ENCODE results near the gene ENAM. TPM values are rescaled to one million over a fixed set of nuclear protein-coding genes. Genes with fewer than 3 reads are reported as not detected.

Gene ENAM
- total and polyA plus RNA-seq, 9 of the 15 experiments (the other 6 are each of a cell fraction or from before 2014, with no cell fraction given): 0.04 to 0.09 (median 0.04) TPM; not detected in 6

- no peak overlapping the region for H2AFZ ChIP-seq (ENCODE audit: low read depth, low read length)
- no peak overlapping the region for H3K4me3 ChIP-seq
- H3K9ac ChIP-seq (ENCODE audit: insufficient read depth in 1 of 2, low read depth in 2 of 2, low read length in 2 of 2): no peak overlapping the region
- WGBS (ENCODE audit: insufficient coverage, low coverage, missing lambda C conversion rate): 8% methylated on average over 2 of the region's 2 CpGs
- no peaks in the 10 kb centered on the region for H3K79me2 ChIP-seq (ENCODE audit: control insufficient read depth, insufficient read depth, low read length)
- FAIRE-seq (no peak), ATAC-seq (no peak), DNase-seq (ENCODE audit: extremely low read depth in 1 of 4, low spot score in 3 of 4) (no peak)
- in situ Hi-C loops (cut with MboI): no loop called here
- BruUV-seq (replicated peaks): no TSS peak
- H3K27ac ChIP-seq (ENCODE audit: extremely low read depth, low read depth, low read length): no peak overlapping the region
- no peaks in the 10 kb centered on the region for H3K9me3 ChIP-seq (replicated peaks; ENCODE audit: control insufficient read depth, insufficient read depth, low read depth, low read length)
- H4K20me1 ChIP-seq (replicated peaks; ENCODE audit: control insufficient read depth, insufficient read depth, low read length): no peaks in the 10 kb centered on the region
- no peaks in the 10 kb centered on the region for H3K27me3 ChIP-seq (ENCODE audit: control insufficient read depth in 2 of 2, insufficient read depth in 2 of 2, low read length in 2 of 2)
- POLR2A ChIA-PET: no interaction called here
- H3K4me2 ChIP-seq (ENCODE audit: insufficient read depth, low read length): no peak overlapping the region
- intact Hi-C loops (cut with micrococcal nuclease): no loop called here
- CTCF ChIA-PET (ENCODE audit: low intra/inter-chr PET ratio): no interaction called here
- TF ChIP-seq TEAD1 (CRISPR knock-in tag; IDR thresholded peaks at IDR 0.05) (no peak), ZNF79 (CRISPR knock-in tag; IDR thresholded peaks at IDR 0.05; ENCODE audit: low read depth) (no peak), ZNF561 (CRISPR knock-in tag; conservative IDR thresholded peaks at IDR 0.05) (no peak), HNRNPL (IDR thresholded peaks at IDR 0.05; ENCODE audit: low read depth, low read length) (no peak), NBN (IDR thresholded peaks at IDR 0.05; ENCODE audit: low read depth) (no peak), SMARCB1 (IDR thresholded peaks at IDR 0.05; ENCODE audit: insufficient read length, low read depth) (no peak), HMG20A (CRISPR knock-in tag; conservative IDR thresholded peaks at IDR 0.05) (no peak), ZNF133 (CRISPR knock-in tag; IDR thresholded peaks at IDR 0.05) (no peak), GTF2E2 (tag; IDR thresholded peaks at IDR 0.05) (no peak), MYBL2 (IDR thresholded peaks at IDR 0.05; ENCODE audit: low read depth) (no peak), MYBL2 (CRISPR knock-in tag; IDR thresholded peaks at IDR 0.05; ENCODE audit: borderline replicate concordance) (no peak), SMAD1 (IDR thresholded peaks at IDR 0.05; ENCODE audit: low read depth, low read length, partially characterized antibody) (no peak), U2AF2 (optimal IDR thresholded peaks at IDR 0.05; ENCODE audit: low read depth, low read length) (no peak), ZNF143 (CRISPR knock-in tag; IDR thresholded peaks at IDR 0.05) (no peak), ZBTB12 (CRISPR knock-in tag; IDR thresholded peaks at IDR 0.05) (no peak), PKNOX1 (IDR thresholded peaks at IDR 0.05) (no peak)
- TF ChIP-seq, protein P1, sequence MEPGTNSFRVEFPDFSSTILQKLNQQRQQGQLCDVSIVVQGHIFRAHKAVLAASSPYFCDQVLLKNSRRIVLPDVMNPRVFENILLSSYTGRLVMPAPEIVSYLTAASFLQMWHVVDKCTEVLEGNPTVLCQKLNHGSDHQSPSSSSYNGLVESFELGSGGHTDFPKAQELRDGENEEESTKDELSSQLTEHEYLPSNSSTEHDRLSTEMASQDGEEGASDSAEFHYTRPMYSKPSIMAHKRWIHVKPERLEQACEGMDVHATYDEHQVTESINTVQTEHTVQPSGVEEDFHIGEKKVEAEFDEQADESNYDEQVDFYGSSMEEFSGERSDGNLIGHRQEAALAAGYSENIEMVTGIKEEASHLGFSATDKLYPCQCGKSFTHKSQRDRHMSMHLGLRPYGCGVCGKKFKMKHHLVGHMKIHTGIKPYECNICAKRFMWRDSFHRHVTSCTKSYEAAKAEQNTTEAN (CRISPR knock-in tag; IDR thresholded peaks at IDR 0.05): no peak
- TF ChIP-seq, protein P2, sequence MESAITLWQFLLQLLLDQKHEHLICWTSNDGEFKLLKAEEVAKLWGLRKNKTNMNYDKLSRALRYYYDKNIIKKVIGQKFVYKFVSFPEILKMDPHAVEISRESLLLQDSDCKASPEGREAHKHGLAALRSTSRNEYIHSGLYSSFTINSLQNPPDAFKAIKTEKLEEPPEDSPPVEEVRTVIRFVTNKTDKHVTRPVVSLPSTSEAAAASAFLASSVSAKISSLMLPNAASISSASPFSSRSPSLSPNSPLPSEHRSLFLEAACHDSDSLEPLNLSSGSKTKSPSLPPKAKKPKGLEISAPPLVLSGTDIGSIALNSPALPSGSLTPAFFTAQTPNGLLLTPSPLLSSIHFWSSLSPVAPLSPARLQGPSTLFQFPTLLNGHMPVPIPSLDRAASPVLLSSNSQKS (CRISPR knock-in tag; IDR thresholded peaks at IDR 0.05): no peak
- H3K4me1 ChIP-seq (replicated peaks in 1 of 2; ENCODE audit: control insufficient read depth in 2 of 2, insufficient read depth in 2 of 2, low read length in 2 of 2): no peaks in the 10 kb centered on the region; a peak in 1 of 5 replicates
- no peaks in the 10 kb centered on the region for H3K36me3 ChIP-seq (ENCODE audit: control insufficient read depth, insufficient read depth, low read length)
- no peaks in the 10 kb centered on the region for H3K9me1 ChIP-seq (ENCODE audit: control insufficient read depth, insufficient read depth, low read length)
Measured at GRCh38 chr4:70640192-70640591, 11.6 kb downstream of the ENAM start.

All from K562 (cell line).